Mucosa of rectum (tissue), 2 donors: ENCODE data around the gene GLYR1.
"Not testable (repeated sequence)": the region's sequence is repeated elsewhere in the genome, so short reads cannot be mapped to it uniquely, and the experiment has no call there.

Experiments used
- H3K27ac ChIP-seq, 2 donors: one replicate each; pipeline ENCODE4 v1.7.0; 2013; ENCODE audit warnings: inconsistent platforms in 2 of 2, low read depth in 2 of 2, low read length in 2 of 2
- H3K27me3 ChIP-seq, 2 donors: one replicate each; pipeline ENCODE4 v1.7.0; 2013; ENCODE audit warnings: low read length in 2 of 2; ENCODE audit not compliant: control insufficient read depth in 2 of 2, insufficient read depth in 2 of 2
- H3K36me3 ChIP-seq, 2 donors: one replicate each; pipeline ENCODE4 v1.7.0; 2013; ENCODE audit warnings: low read length in 2 of 2; ENCODE audit not compliant: control insufficient read depth in 2 of 2, insufficient read depth in 2 of 2
- H3K4me1 ChIP-seq, 2 donors: one replicate each; pipeline ENCODE4 v1.7.0; 2013; ENCODE audit warnings: low read length in 2 of 2, mild to moderate bottlenecking in 1 of 2; ENCODE audit not compliant: control insufficient read depth in 2 of 2, insufficient read depth in 2 of 2
- H3K4me3 ChIP-seq, 2 donors: one replicate each; pipeline ENCODE4 v1.7.0; 2013; ENCODE audit warnings: low read length in 2 of 2
- H3K9ac ChIP-seq, 2 donors: one replicate each; pipeline ENCODE4 v1.7.0; 2013; ENCODE audit warnings: low read length in 2 of 2, low read depth in 1 of 2, mild to moderate bottlenecking in 1 of 2
- H3K9me3 ChIP-seq, 2 donors: one replicate each; pipeline ENCODE4 v1.7.0; 2013; ENCODE audit warnings: low read length in 2 of 2; ENCODE audit not compliant: control insufficient read depth in 2 of 2
- donor health status: healthy.
- donor health status: Normal muscosa, but diverticular disease.

Gene GLYR1

DNA sequence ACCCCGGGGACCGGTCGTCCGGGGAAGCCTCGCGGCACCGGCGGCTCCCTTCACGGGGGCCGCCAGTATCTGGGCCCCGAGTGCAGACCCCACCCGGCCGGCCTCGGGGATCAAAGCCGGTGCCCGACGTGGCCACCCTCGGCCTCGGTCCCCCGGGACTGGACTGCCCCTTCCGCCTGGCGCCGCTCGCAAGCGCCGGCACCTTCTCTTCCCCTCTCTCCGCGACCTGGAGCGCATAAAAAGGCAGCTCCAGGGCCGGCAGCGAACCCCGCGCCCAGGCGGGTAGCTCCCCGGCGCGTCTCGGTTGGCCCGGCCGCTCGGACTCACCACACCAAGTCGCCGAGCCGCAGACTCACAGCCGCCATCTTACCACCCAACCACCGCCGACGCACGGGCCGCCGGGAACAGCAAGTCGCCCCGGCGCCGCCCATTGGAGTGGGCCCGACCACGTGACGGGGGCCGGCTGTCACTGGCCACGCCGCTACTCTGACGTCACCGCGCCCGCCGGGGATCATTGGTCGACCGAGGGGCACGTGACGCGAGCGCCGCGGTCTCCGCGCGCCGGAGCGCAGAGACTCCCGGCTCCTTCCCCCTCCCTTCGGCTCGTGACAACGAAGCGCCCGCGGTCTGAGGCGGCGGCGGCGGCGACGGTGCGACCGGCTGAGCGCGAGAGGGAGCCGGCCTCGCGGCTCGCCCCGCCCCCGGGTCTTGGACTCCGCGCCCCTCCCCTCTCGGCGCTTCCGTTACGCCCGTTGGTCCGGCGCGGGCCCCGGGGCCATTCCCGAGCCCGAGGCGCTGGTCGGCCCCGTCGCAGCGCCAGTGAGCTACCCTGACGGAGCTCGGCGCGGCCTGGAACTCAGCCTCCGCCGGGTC, at the start of gene GLYR1, which contains the start of gene UBN1:
Gene GLYR1 (minus strand): TSS at position 388 of the 873 bp plus-strand sequence. CDS start 23 bp downstream, at position 365.
Gene UBN1 (plus strand): TSS at position 581 of the 873 bp plus-strand sequence. CDS start 5,437 bp downstream, outside the sequence.
- Histone ChIP-seq H3K27ac (peak within 1 kb of the TSS; percentile 92 to 96), H3K27me3 (no peaks in the 10 kb centered on the region), H3K4me3 (peak within 1 kb of the TSS; percentile 76 to 80), H3K9me3 (no peaks in the 10 kb centered on the region), H3K4me1 (peaks cover 20 to 27% of the 10 kb centered on the region in 2 donors), H3K36me3 (peaks cover 24 to 25% of the 10 kb centered on the region in 2 donors), H3K9ac (peak within 1 kb of the TSS; percentile 74 to 89)

DNA sequence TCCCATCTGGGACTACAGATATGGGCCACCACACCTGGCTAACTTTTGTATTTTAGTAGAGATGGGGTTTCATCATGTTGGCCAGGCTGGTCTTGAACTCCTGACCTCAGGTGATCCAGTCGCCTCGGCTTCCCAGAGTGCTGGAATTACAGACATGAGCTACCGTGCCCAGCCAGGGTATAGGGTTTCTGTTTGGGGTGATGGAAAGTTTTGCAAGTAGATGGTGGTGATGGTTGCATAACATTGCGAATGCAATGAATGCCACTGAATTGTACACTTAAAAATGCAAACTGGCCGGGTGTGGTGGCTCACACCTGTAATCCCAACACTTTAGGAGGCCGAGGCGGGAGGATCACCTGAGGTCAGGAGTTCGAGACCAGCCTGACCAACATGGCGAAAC, 49.7 kb upstream of the GLYR1 start:
- H3K4me1 ChIP-seq, H3K27ac ChIP-seq, H3K36me3 ChIP-seq, H3K27me3 ChIP-seq, H3K4me3 ChIP-seq, H3K9ac ChIP-seq, H3K9me3 ChIP-seq: not testable (repeated sequence)

DNA sequence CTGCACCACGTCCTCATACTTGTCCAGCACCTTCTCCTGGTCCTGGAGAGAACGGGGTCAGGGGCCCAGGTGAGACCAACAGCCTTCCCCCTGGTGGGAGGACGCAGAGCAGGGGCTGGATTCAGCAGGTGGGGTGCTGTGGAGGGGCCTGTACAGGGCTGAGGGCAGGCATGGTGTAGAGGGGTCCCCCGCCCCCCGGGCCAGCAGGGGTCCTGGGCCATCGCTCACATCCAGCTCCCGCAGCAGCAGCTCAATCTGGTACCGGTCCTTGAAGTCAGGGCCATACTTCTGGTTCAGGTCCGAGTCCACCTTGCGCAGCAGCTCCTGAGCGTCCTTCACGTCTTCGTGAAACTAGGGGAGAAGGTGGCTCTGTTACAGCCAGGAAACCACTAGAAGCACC, 48.3 kb upstream of the GLYR1 start:
- no peaks in the 10 kb centered on the region for H3K9me3 ChIP-seq
- H3K27ac ChIP-seq: no peak overlapping the region
- H3K4me3 ChIP-seq: no peak overlapping the region
- H3K36me3 ChIP-seq: no peaks in the 10 kb centered on the region
- no peak overlapping the region for H3K9ac ChIP-seq
- H3K4me1 ChIP-seq: no peaks in the 10 kb centered on the region
- H3K27me3 ChIP-seq: no peaks in the 10 kb centered on the region

DNA sequence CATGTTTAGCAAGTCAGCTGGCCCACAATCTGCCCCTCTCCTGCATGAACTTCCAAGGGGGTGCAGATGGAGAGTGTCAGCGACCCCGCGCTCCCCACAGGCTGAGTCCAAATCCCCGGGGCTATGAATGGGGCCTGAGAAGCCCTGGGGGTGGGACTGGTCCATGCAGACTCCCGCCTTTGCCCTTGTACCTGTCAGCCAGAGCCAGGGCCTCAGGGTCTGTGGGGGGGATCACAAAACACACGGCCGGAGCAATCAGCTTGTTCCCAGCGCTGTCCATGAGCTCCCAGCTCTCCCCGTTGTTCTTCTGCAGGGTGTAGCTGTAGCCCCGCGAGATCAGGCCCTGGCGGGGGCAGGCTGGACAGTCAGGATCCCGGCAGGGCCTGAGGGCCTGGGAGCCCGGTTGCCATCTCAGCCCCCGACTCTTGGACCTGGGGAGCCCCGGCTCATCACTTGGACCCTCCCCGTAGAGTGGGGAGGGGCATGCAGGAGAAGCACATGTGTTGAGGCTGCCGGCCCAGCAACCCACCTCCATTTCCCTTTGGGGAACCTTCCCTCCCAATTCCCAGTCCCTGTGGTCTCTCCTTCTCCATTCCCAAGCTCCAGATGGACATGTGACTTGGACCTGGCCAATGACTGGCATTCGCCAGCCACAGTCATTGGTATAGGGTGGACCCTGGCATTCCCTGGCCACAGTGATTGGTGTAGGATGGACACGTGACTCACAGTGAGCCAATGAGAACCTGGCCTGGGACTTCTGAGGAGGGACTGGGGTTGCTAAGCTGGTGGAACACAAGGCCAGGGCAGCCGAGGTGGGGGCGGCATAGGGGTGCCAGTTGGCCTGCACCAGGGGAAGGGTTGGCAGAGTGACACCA, 47.4 kb upstream of the GLYR1 start:
- Histone ChIP-seq H3K36me3 (peaks cover 0 to 3% of the 10 kb centered on the region in 2 donors), H3K27me3 (no peaks in the 10 kb centered on the region), H3K9me3 (no peaks in the 10 kb centered on the region), H3K27ac (no peak overlapping the region), H3K4me3 (no peak overlapping the region), H3K9ac (no peak overlapping the region), H3K4me1 (no peaks in the 10 kb centered on the region)

DNA sequence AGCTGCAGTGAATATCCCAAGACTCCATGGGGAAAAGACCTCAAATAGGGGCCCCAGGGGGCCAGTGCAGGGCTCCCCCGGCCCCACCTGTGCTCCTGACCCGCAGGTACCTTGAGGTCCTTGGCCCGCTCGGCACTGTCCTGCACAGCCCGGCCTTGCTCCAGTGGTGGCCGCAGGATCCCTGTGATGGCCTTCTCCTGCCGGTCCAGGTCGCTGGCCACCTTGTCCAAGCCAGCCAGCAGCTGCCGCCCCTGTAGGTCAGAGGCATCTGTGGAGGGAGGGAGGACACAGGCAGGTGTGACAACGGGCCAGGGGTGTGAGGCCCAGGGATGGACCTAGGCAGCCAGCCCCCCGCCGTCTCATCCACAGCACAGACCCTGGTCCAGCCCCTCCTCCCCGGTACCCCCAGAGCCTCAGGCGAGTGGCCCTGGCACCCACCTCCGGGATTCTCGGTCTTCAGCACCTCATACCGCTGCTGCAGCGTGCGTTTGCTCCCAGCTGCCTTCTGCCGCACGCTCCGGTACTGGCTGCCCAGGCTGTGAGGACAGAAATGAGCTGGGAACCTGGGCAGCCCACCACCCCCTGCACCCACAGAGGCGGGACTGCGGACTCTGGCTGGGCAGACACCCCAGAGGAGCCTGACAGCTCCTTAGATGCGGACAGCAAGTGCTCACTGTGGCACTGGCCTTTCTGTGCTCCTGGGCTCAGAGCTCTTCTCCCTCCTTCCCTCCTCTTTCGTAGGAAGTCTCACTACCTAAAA, 46.2 kb upstream of the GLYR1 start:
- H3K4me1 ChIP-seq: no peaks in the 10 kb centered on the region
- no peak overlapping the region for H3K27ac ChIP-seq
- H3K9ac ChIP-seq: no peak overlapping the region
- H3K27me3 ChIP-seq: no peaks in the 10 kb centered on the region
- no peak overlapping the region for H3K4me3 ChIP-seq
- H3K36me3 ChIP-seq: peaks cover 0 to 3% of the 10 kb centered on the region in 2 donors
- no peaks in the 10 kb centered on the region for H3K9me3 ChIP-seq

DNA sequence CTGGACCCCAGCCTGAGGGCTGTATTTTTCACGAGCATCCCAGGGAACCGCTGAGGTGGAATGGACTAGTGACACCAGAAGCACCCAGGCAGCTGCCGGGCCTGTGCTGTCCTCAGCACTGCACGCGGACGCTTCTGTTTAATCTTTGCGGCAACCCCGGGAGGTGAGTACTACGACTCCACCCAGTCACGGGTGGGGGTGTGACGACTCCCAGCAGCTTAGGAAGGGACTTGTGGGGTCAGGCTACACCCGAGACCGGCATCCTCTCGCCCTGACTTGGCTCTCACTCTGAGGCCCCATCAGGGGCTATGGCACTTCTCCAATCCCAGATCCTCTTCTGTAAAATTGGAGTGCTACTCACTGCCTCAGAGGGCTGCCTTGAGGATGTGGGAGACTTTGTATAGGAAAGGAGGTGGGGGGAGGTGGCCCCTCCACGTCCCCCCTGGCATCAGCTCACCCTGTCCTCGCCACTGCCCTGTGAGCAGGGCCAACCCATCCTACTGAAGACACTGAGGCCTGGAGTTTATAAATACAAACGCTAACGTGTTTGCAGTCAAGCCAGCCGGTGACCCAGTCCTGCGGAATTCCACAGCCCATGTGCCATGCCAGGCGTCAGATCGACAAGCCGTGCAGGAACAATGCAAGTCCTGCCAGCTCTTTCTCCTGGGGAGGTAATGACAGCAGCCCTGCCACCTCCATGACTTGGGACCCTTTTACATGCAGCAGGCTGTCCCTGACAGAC, 45.4 kb upstream of the GLYR1 start:
- H3K27me3 ChIP-seq: no peaks in the 10 kb centered on the region
- no peak overlapping the region for H3K4me3 ChIP-seq
- H3K27ac ChIP-seq: no peak overlapping the region
- no peaks in the 10 kb centered on the region for H3K9me3 ChIP-seq
- no peaks in the 10 kb centered on the region for H3K4me1 ChIP-seq
- peaks cover 4 to 9% of the 10 kb centered on the region in 2 donors for H3K36me3 ChIP-seq
- H3K9ac ChIP-seq: no peak overlapping the region

DNA sequence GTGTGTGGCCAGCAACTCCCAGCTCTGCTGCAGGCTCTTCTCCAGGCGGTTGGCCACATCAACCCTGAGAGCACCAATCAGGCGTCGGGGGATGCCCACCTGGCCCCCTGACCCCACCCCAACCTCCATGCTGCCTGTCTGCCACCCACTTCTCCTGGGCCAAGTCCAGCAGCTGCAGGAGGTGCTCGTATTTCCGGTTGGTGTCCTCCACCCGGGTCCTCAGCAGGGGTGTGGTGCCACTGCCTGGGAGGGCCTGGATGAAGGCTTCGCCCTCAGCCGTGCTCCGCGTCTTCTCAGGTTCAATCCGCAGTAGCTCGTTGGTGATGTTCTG, 44.8 kb upstream of the GLYR1 start:
- H3K36me3 ChIP-seq: peaks cover 8 to 16% of the 10 kb centered on the region in 2 donors

DNA sequence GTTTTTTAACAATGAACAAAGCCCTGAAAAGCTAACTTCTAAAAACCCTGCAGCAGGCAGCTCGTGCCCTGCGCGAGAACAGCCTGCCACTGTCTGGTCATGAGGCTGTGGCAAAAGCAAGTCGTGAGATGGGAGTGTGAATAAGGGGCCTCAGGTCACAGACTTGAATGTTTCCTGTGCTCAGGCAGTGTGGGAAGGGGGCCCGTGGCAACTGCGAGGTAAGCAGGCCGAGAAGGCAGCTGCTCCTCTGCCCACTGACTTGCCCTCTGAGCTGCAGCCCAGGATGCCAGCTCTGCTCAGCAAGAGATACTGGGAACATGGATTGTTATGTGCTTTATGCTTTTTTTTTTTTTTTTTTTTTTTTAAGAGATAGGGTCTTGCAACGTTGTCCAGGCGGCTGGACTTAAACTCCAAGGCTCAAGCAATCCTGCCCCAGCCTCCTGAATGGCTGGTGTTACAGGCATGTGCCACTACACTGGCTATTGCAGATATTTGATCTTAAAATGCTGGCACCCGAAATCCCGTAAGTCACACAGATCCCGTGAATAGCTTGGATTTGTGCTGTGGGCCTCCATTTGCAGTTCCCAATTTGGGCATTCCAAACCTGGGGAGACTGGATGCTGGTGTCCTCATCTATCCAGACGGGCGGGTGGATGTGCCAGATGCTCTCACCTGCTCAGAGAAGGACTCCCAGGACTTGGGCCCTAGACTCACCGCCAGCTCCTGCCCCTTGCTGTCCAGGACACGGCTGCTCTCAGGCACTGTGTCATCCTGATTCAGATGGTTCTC, 44.2 kb upstream of the GLYR1 start:
- H3K9ac ChIP-seq: no peak overlapping the region
- H3K27ac ChIP-seq: no peak overlapping the region

More for the DNA sequence above, 44.8 kb upstream of the GLYR1 start:
- Histone ChIP-seq H3K4me3 (no peak overlapping the region), H3K27ac (no peak overlapping the region), H3K9me3 (no peaks in the 10 kb centered on the region), H3K27me3 (no peaks in the 10 kb centered on the region), H3K9ac (no peak overlapping the region), H3K4me1 (no peaks in the 10 kb centered on the region)

DNA sequence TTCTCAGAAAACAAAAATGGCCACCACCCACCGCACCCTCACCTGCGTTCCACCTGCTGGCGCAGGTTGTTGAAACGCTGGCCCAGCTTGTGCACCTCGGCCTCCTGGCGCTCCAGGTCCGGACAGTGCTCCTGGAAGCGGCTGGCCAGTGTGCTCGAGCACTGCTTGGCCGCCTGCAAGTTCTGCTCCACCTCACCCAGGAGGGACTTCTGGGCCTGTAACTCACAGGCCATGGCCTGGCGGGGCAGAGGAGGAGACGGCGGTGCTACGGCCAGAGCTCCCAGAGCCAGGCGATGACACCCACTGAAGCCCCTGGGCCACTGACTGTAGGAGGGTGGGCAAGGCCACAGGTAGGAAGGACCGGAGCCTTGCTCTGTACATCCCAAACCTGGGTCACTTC, 43.6 kb upstream of the GLYR1 start:
- Histone ChIP-seq H3K9ac (no peak overlapping the region), H3K27ac (no peak overlapping the region), H3K36me3 (peaks cover 16 to 24% of the 10 kb centered on the region in 2 donors), H3K4me3 (no peak overlapping the region), H3K9me3 (no peaks in the 10 kb centered on the region), H3K4me1 (no peaks in the 10 kb centered on the region), H3K27me3 (no peaks in the 10 kb centered on the region)

More for the DNA sequence above, 44.2 kb upstream of the GLYR1 start:
- no peaks in the 10 kb centered on the region for H3K27me3 ChIP-seq
- no peaks in the 10 kb centered on the region for H3K4me1 ChIP-seq
- no peak overlapping the region for H3K4me3 ChIP-seq
- H3K36me3 ChIP-seq: peaks cover 10 to 18% of the 10 kb centered on the region in 2 donors
- H3K9me3 ChIP-seq: no peaks in the 10 kb centered on the region
